Activated T-helper 1 cell treated with anti-CD3 and anti-CD28 coated beads, Interleukin-12 subunit alpha, Interleukin-12 subunit beta, Interleukin-2, Interleukin-4 antibody, amounts not matched to agents 30 ng/mL and 10 ng/mL and 1 ng/mL, durations not matched to agents 14 hours and 24 hours and 36 hours (primary cell): ENCODE data around the gene CBFA2T2. TPM values are rescaled to one million over a fixed set of nuclear protein-coding genes. Genes with fewer than 3 reads are reported as not detected.
"Not testable (repeated sequence)": the region's sequence is repeated elsewhere in the genome, so short reads cannot be mapped to it uniquely, and the experiment has no call there.

Source experiments
- DNase-seq: peaks from one replicate; pipeline ENCODE4 v3.0.0; 2021; ENCODE audit warnings: low spot score
- H3K27ac Mint-ChIP-seq: one replicate; pipeline ENCODE4 v1.8.0; 2021; ENCODE audit warnings: mild to moderate bottlenecking, mixed read lengths
- H3K27me3 Mint-ChIP-seq: one replicate; pipeline ENCODE4 v1.8.0; 2022; ENCODE audit warnings: mild to moderate bottlenecking, moderate library complexity, mixed read lengths; ENCODE audit not compliant: insufficient read depth
- H3K36me3 Mint-ChIP-seq: one replicate; pipeline ENCODE4 v1.8.0; 2021; ENCODE audit warnings: low read depth, mixed read lengths
- H3K4me1 Mint-ChIP-seq: one replicate; pipeline ENCODE4 v1.8.0; 2021; ENCODE audit warnings: low read depth, mixed read lengths
- H3K4me3 Mint-ChIP-seq: one replicate; pipeline ENCODE4 v1.8.0; 2021; ENCODE audit warnings: mild to moderate bottlenecking, moderate library complexity, mixed read lengths
- H3K9me3 Mint-ChIP-seq: one replicate; pipeline ENCODE4 v1.8.0; 2021; ENCODE audit warnings: mixed read lengths
- intact Hi-C: fragments of 100-400 bp; cut with micrococcal nuclease; formaldehyde crosslinking; loops from one replicate; pipeline ENCODE4 v1.15.1; 2024
- total RNA-seq: library from RNA; stranded (reverse); gene quantifications from 2 replicates; pipeline ENCODE4 v1.2.3, GENCODE V29; 2022

The CBFA2T2 gene
- total RNA-seq, 1 donor from 2014 or later, result 12.0 TPM

DNA sequence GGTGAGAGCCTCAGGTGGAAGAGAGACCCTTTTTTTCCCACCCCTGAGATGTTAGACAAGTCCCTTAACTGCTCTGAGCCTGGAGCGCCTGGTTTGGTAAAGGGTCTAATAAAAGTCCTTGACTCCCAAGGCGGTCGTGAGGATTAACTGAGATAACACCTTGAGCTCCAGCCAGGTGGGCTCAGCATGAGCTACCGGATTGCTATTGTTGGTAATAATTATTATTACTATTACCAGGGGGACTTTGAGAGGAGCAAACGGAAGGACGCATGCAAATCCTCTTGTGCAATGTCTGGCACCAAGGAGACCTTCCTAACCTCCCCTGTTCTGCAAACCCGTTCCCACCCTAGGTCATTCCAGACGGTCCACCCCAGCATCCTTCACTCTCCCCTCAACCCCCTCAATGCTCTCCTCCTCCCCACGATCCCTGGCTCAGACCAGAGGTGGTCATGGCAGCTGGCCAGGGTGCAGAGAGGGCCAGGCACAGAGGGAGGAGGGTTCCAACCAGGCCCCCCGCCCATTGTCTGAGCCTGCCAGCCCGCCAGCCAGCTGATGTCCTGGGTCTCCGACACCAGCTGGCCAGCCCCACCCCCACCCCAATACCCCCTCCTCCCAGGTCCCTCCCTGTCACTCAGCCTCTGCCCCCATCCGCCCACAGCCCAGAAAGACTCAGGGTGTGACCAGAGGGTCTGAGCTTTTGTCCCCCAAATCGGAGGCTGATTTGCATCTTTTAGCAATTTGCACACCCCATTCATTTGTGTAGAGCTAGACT, 14.3 kb upstream of the CBFA2T2 start:
- Mint-ChIP-seq H3K4me3 (no peak overlapping the region), H3K9me3 (no peaks in the 10 kb centered on the region), H3K27ac (no peak overlapping the region), H3K36me3 (no peaks in the 10 kb centered on the region), H3K4me1 (no peaks in the 10 kb centered on the region), H3K27me3 (no peaks in the 10 kb centered on the region)
- no peak for DNase-seq
- intact Hi-C loops, result no loop called here

DNA sequence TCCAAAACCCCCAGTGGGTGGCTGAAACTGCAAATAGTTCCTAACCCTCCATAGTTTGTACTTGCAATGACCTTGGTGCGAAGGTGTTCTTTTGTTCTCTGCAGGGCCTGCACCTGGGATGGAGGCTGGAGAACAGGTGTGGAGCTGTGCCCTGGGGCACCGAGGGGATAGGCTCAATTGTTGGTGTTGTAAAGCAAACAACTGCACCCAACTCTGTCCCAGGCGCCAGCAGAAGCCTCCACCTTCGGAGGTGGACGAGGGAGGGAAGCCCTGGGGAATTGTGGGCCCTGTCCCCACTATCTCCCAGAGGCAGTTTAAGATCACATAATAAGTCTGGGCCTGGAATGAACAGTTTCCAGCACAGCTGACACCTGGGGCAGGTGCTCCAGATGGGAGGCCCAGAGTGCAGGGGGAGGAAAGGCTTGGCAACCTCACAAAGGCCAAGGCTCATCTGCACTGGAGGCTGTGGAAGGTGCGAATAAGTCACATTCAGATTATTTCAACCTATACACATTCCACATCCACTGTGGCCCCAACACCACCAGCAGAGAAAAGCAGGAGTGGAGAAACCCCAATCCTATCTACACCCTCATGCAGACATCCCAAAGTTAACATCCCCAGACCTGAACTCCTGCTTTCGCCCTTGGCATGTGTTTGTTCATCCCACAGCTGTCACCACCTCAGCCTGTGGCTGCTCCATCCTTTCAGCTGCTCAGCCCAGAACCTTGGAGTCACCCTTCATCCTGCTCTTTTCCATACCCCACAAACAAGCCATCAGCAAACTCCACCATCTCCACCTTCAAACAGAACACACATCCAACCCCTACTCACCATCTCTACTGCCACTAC, 12.3 kb upstream of the CBFA2T2 start:
- Mint-ChIP-seq H3K36me3 (no peaks in the 10 kb centered on the region), H3K4me1 (no peaks in the 10 kb centered on the region), H3K27ac (no peak overlapping the region), H3K9me3 (no peaks in the 10 kb centered on the region), H3K27me3 (no peaks in the 10 kb centered on the region), H3K4me3 (no peak overlapping the region)
- intact Hi-C loops, result no loop called here
- no peak for DNase-seq

- DNase-seq, result no peak
- no peaks in the 10 kb centered on the region for H3K9me3 Mint-ChIP-seq
- H3K4me3 Mint-ChIP-seq, result no peak overlapping the region
- H3K27me3 Mint-ChIP-seq, result no peaks in the 10 kb centered on the region
- no peaks in the 10 kb centered on the region for H3K4me1 Mint-ChIP-seq
- no peak overlapping the region for H3K27ac Mint-ChIP-seq
- H3K36me3 Mint-ChIP-seq, result no peaks in the 10 kb centered on the region
- intact Hi-C loops, result no loop called here
Measured at GRCh38 chr20:33480048-33480447, 9.8 kb upstream of the CBFA2T2 start.

GRCh38 chr20:33481431-33481941, 8.4 kb upstream of the CBFA2T2 start:
- no peaks in the 10 kb centered on the region for H3K9me3 Mint-ChIP-seq
- no peak overlapping the region for H3K27ac Mint-ChIP-seq
- intact Hi-C loops, result no loop called here
- no peaks in the 10 kb centered on the region for H3K4me1 Mint-ChIP-seq
- no peak overlapping the region for H3K4me3 Mint-ChIP-seq
- no peak for DNase-seq
- H3K36me3 Mint-ChIP-seq, result no peaks in the 10 kb centered on the region
- H3K27me3 Mint-ChIP-seq, result no peaks in the 10 kb centered on the region

- Mint-ChIP-seq H3K9me3 (no peaks in the 10 kb centered on the region), H3K4me1 (no peaks in the 10 kb centered on the region), H3K36me3 (no peaks in the 10 kb centered on the region), H3K4me3 (no peak overlapping the region), H3K27me3 (no peaks in the 10 kb centered on the region), H3K27ac (no peak overlapping the region)
- no peak for DNase-seq
- intact Hi-C loops, result no loop called here
Measured at GRCh38 chr20:33482581-33482980, 7.3 kb upstream of the CBFA2T2 start.

DNA sequence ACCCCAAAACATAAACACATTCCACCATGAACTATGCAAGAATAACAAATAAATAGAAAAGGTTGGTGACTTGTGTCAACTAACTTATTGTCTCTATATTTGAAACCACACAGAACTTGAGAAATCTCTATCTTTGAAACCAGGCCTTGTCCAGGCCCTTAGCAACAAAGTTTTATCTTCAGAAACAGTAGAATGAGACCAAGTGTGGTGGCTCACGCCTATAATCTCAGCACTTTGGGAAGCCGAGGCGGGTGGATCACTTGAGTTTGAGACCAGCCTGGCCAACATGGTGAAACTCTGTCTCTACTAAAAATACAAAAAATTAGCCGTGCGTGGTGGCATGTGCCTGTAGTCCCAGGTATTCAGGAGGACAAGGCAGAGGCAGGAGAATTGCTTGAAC, 6.7 kb upstream of the CBFA2T2 start:
- H3K4me1 Mint-ChIP-seq, H3K27ac Mint-ChIP-seq, H3K36me3 Mint-ChIP-seq, H3K27me3 Mint-ChIP-seq, DNase-seq, H3K9me3 Mint-ChIP-seq, H3K4me3 Mint-ChIP-seq, intact Hi-C loops: not testable (repeated sequence)

DNA sequence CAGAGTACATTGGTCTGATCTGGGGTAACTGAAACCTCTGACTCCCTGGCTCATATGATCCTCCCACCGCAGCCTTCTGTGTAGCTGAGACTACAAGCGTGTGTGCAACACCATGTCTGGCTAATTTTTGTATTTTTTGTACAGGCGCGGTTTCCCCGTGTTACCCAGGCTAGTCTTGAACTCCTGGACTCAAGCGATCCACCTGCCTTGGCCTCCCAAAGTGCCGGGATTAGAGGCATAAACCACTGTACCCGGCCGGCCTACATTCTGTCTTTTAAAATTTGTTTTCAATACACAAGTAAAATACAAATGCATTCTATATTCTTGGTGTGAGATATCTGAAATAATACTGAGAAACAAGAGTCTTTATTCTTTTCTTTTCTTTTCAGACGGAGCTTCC, 1.7 kb upstream of the CBFA2T2 start:
- Mint-ChIP-seq H3K4me3 (no peak overlapping the region), H3K27ac (no peak overlapping the region), H3K36me3 (no peaks in the 10 kb centered on the region), H3K9me3 (no peaks in the 10 kb centered on the region), H3K4me1 (peaks cover 9% of the 10 kb centered on the region), H3K27me3 (no peaks in the 10 kb centered on the region)
- DNase-seq, result no peak
- intact Hi-C loops, result loop anchor here (2.0 kb wide), 1 partner anchor 87 kb away; the partner anchor contains the start of gene CDK5RAP1

GRCh38 chr20:33488661-33489494, 1.0 kb upstream of the CBFA2T2 start:
- H3K4me3 Mint-ChIP-seq, DNase-seq, H3K4me1 Mint-ChIP-seq, H3K9me3 Mint-ChIP-seq, H3K27ac Mint-ChIP-seq, H3K27me3 Mint-ChIP-seq, H3K36me3 Mint-ChIP-seq: not testable (repeated sequence)
- intact Hi-C loops, result loop anchor here (1.0 to 2.0 kb wide), 4 partner anchors 45 to 322 kb away; partner anchors contain the start of genes CDK5RAP1 and CHMP4B

GRCh38 chr20:33489495-33490022, 337 bp upstream of the CBFA2T2 start:
- intact Hi-C loops, result loop anchor here (1.0 to 2.0 kb wide), 7 partner anchors 45 to 322 kb away; partner anchors contain the start of genes ACTL10, CDK5RAP1, CHMP4B and PXMP4
- Mint-ChIP-seq H3K27me3 (no peaks in the 10 kb centered on the region), H3K36me3 (no peaks in the 10 kb centered on the region), H3K27ac (peak overlapping the region; percentile 85), H3K4me1 (peaks cover 9% of the 10 kb centered on the region), H3K9me3 (no peaks in the 10 kb centered on the region), H3K4me3 (peak overlapping the region; percentile 88)
- DNase-seq, result peak; percentile 99

DNA sequence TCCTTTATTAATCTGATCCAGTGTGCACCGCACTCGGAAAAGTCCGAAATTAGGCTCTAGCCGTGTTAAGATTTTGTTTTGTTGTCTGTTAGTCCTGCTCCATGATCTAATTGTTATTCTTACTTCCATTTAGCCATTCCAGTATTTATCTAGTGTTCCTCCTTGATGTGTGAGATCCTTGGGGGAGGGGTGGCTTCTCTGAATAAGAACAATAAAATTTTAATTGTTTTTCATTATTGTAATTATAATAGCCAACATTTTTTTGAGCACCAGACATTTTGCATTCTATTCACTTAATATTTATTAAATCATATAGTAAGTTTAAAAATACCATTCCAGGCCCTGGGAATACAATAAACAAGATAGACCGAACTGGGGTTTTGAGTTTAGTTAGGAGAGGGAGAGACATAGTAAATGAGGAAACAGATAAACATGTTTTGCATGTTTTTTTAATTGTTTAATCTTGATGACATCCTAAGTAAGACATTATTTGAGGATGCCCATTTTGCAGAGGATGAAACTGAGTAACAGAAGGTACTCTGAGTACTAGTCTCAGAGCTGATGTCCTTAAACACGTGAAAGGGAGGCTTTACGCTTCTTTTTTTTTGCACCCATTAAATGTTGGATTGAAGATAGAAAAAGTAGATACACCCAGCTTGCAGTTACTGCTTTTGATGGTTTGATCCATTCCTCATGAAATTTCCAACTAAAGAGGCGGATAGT, 1.2 kb downstream of the CBFA2T2 start:
- H3K4me3 Mint-ChIP-seq, result peak overlapping the region; percentile 88
- DNase-seq, result no peak
- H3K36me3 Mint-ChIP-seq, result no peaks in the 10 kb centered on the region
- intact Hi-C loops, result loop anchor here (1.0 to 2.0 kb wide), 3 partner anchors 64 to 230 kb away; partner anchors contain the start of genes ACTL10 and PXMP4
- no peaks in the 10 kb centered on the region for H3K9me3 Mint-ChIP-seq
- H3K27ac Mint-ChIP-seq, result peak overlapping the region; percentile 77
- no peaks in the 10 kb centered on the region for H3K27me3 Mint-ChIP-seq
- peaks cover 9% of the 10 kb centered on the region for H3K4me1 Mint-ChIP-seq

GRCh38 chr20:33493076-33493766, 3.3 kb downstream of the CBFA2T2 start:
- Mint-ChIP-seq H3K4me3 (no peak overlapping the region), H3K4me1 (peaks cover 14% of the 10 kb centered on the region), H3K9me3 (no peaks in the 10 kb centered on the region), H3K36me3 (peaks cover 2% of the 10 kb centered on the region), H3K27ac (no peak overlapping the region), H3K27me3 (no peaks in the 10 kb centered on the region)
- intact Hi-C loops, result no loop called here
- DNase-seq, result no peak
